HCT116 (cell line): ENCODE data around the gene SEMA5B. TPM values are rescaled to one million over a fixed set of nuclear protein-coding genes. Genes with fewer than 3 reads are reported as not detected.

Experiments used
- ATAC-seq: fragments of 200-7000 bp; cut with Tn5 transposase; 2 replicates; pipeline ENCODE4 v1.9.1; 2020; ENCODE audit warnings: mild to moderate bottlenecking, moderate library complexity
- BruUV-seq: library from RNA; stranded (reverse); fragments of 400-500 nt; replicated peaks from 2 replicates; lab custom pipeline; 2021; lab: Mats Ljungman, UMichigan
- CTCF ChIA-PET: fragments of 300-600 bp; sonication (Branson Sonifier 250); formaldehyde crosslinking; loops from one replicate; lab custom pipeline; 2021; ENCODE audit warnings: antibody characterized with exemption; lab: Charles Lee
- POLR2A ChIA-PET: fragments of 300-600, 350-600 bp; sonication (Branson Sonifier 250); formaldehyde crosslinking; loops from one replicate; lab custom pipeline; 2021; ENCODE audit warnings: antibody characterized with exemption; lab: Charles Lee
- RAD21 ChIA-PET, 2 experiments: fragments of 300-600 bp; sonication (Branson Sonifier 250); formaldehyde crosslinking; loops; one replicate each; lab custom pipeline; 2023; ENCODE audit warnings: low total read pairs in 2 of 2; ENCODE audit not compliant: uncharacterized antibody in 2 of 2, unreplicated experiment in 2 of 2, low non-redundant PET in 1 of 2; lab: Charles Lee
- DNase-seq: peaks from one replicate; pipeline ENCODE4 v3.0.0-alpha.2; 2010; ENCODE audit warnings: low read depth, low spot score
- H2AFZ ChIP-seq: fragments of 200-600 bp; shearing (Covaris generic), sonication (generic); 2 replicates; pipeline ENCODE4 v1.6.1; 2017; ENCODE audit warnings: low read depth, mixed run types, mixed read lengths, antibody characterized with exemption, low read length; ENCODE audit not compliant: poor library complexity, severe bottlenecking
- H3K27ac ChIP-seq: 2 replicates; pipeline ENCODE4 v1.5.1; 2012; ENCODE audit warnings: low read depth, low read length
- H3K27me3 ChIP-seq: fragments of 200-600 bp; sonication (generic); 2 replicates; pipeline ENCODE4 v1.6.1; 2016; ENCODE audit warnings: mixed run types, low read length, mixed read lengths; ENCODE audit not compliant: insufficient read depth
- H3K36me3 ChIP-seq, 2 experiments: fragments of 200-500 bp in 1 of 2; fragments of 200-600 bp in 1 of 2; sonication (Bioruptor generic) in 1 of 2; sonication (generic) in 1 of 2; 2 replicates each; pipeline versions ENCODE4 v1.5.1 to v1.6.1; 2014 to 2016; ENCODE audit warnings: low read length in 2 of 2, inconsistent platforms in 1 of 2, mixed read lengths in 1 of 2, mixed run types in 1 of 2; ENCODE audit not compliant: insufficient read depth in 2 of 2, control insufficient read depth in 1 of 2
- H3K4me1 ChIP-seq, 2 experiments: fragments of 200-600 bp in 1 of 2; sonication (generic) in 1 of 2; 2 replicates each; pipeline versions ENCODE4 v1.5.1 to v1.6.1; 2012 to 2017; ENCODE audit warnings: low read length in 2 of 2, inconsistent platforms in 1 of 2, mild to moderate bottlenecking in 1 of 2, mixed read lengths in 1 of 2, mixed run types in 1 of 2, moderate library complexity in 1 of 2; ENCODE audit not compliant: insufficient read depth in 2 of 2, control insufficient read depth in 1 of 2
- H3K4me2 ChIP-seq: fragments of 200-600 bp; sonication (generic); 2 replicates; pipeline ENCODE4 v1.6.1; 2017; ENCODE audit warnings: mixed run types, low read length, mixed read lengths
- H3K4me3 ChIP-seq, 2 experiments: fragments of 200-600 bp in 1 of 2; sonication (generic) in 1 of 2; replicated peaks in 1 of 2; 2 replicates each; pipeline ENCODE4 v1.5.1; 2011 to 2016; ENCODE audit warnings: low read length in 2 of 2, control low read depth in 1 of 2, low read depth in 1 of 2, mild to moderate bottlenecking in 1 of 2, mixed read lengths in 1 of 2, mixed run types in 1 of 2
- H3K79me2 ChIP-seq: fragments of 200-600 bp; sonication (generic); 2 replicates; pipeline ENCODE4 v1.6.1; 2017; ENCODE audit warnings: mild to moderate bottlenecking, mixed run types, low read length, moderate library complexity, mixed read lengths; ENCODE audit not compliant: insufficient read depth
- H3K9ac ChIP-seq: fragments of 200-600 bp; sonication (generic); 2 replicates; pipeline ENCODE4 v1.6.1; 2016; ENCODE audit warnings: low read length, mixed read lengths
- H3K9me2 ChIP-seq: fragments of 200-600 bp; sonication (generic), shearing (Covaris generic); 2 replicates; pipeline ENCODE4 v1.6.1; 2017; ENCODE audit warnings: mixed run types, mild to moderate bottlenecking, moderate library complexity; ENCODE audit not compliant: insufficient read depth
- H3K9me3 ChIP-seq, 2 experiments: fragments of 200-500 bp in 1 of 2; fragments of 200-600 bp in 1 of 2; sonication (Bioruptor generic) in 1 of 2; sonication (generic) in 1 of 2; 2 replicates each; pipeline ENCODE4 v1.6.1; 2014 to 2017; ENCODE audit warnings: low read length in 2 of 2, mixed read lengths in 2 of 2, inconsistent platforms in 1 of 2, low read depth in 1 of 2, mild to moderate bottlenecking in 1 of 2, mixed run types in 1 of 2, moderate library complexity in 1 of 2; ENCODE audit not compliant: control insufficient read depth in 1 of 2, insufficient read depth in 1 of 2
- H4K20me1 ChIP-seq: fragments of 200-600 bp; sonication (generic), shearing (Covaris generic); 2 replicates; pipeline ENCODE4 v1.6.1; 2017; ENCODE audit warnings: mixed run types, mild to moderate bottlenecking, moderate library complexity; ENCODE audit not compliant: insufficient read depth
- ATF3 ChIP-seq: IDR thresholded peaks from 2 replicates; pipeline ENCODE4 v1.6.1; 2012
- EGR1 ChIP-seq: IDR thresholded peaks from 2 replicates; pipeline ENCODE4 v1.6.1; 2012; ENCODE audit warnings: low read depth
- EZH2 ChIP-seq: fragments of 200-600 bp; sonication (generic); IDR thresholded peaks from 2 replicates; pipeline ENCODE4 v1.6.1; 2017; ENCODE audit warnings: antibody characterized with exemption, mixed run types
- EZH2phosphoT487 ChIP-seq: fragments of 200-600 bp; IDR thresholded peaks from 2 replicates; pipeline ENCODE4 v1.6.1; 2018; ENCODE audit warnings: antibody characterized with exemption, borderline replicate concordance
- FOSL1 ChIP-seq: IDR thresholded peaks from 2 replicates; pipeline ENCODE4 v1.6.1; 2012; ENCODE audit warnings: low read depth
- JUND ChIP-seq: IDR thresholded peaks from 2 replicates; pipeline ENCODE4 v1.6.1; 2012
- POLR2AphosphoS5 ChIP-seq: IDR thresholded peaks from 2 replicates; pipeline ENCODE4 v1.6.1; 2011; ENCODE audit warnings: mild to moderate bottlenecking, low read depth, low read length, moderate library complexity
- RAD21 ChIP-seq: IDR thresholded peaks from 2 replicates; pipeline ENCODE4 v1.6.1; 2012; ENCODE audit warnings: low read depth, mild to moderate bottlenecking
- REST ChIP-seq: IDR thresholded peaks from 2 replicates; pipeline ENCODE4 v1.6.1; 2012; ENCODE audit warnings: low read depth
- TCF7L2 ChIP-seq: IDR thresholded peaks from 2 replicates; pipeline ENCODE4 v1.7.0; 2011; ENCODE audit warnings: borderline replicate concordance, inconsistent platforms; ENCODE audit not compliant: insufficient read depth, insufficient read length; ENCODE audit errors: extremely low read depth
- ZNF274 ChIP-seq: fragments of 200-500 bp; sonication (Bioruptor generic); IDR thresholded peaks from 2 replicates; pipeline ENCODE4 v1.6.1; 2014; ENCODE audit warnings: mild to moderate bottlenecking, low read depth, low read length, inconsistent platforms
- intact Hi-C: fragments of 100-400 bp; cut with micrococcal nuclease; formaldehyde crosslinking; loops from 2 replicates; pipeline ENCODE4 v1.10.0; 2022
- total RNA-seq: library from RNA; stranded (reverse); gene quantifications from one replicate; pipeline ENCODE4 v1.2.1, GENCODE V29; 2021; ENCODE audit not compliant: unreplicated experiment
- TF ChIP-seq, protein P1 (sequence below): IDR thresholded peaks from 2 replicates; pipeline ENCODE4 v1.6.1; 2011; ENCODE audit warnings: mild to moderate bottlenecking, low read length, moderate library complexity; ENCODE audit not compliant: insufficient replicate concordance; ENCODE audit errors: extremely low read depth
- TF ChIP-seq, protein P2 (sequence below): IDR thresholded peaks from 2 replicates; pipeline ENCODE4 v1.6.1; 2012
- TF ChIP-seq, protein P3 (sequence below), 3 experiments: fragments of 200-600 bp in 1 of 3; sonication (generic) in 1 of 3; IDR thresholded peaks in 2 of 3; conservative IDR thresholded peaks in 1 of 3; 2 replicates each; pipeline ENCODE4 v1.5.1; 2012 to 2017; ENCODE audit warnings: low read depth in 2 of 3, low read length in 2 of 3, antibody characterized with exemption in 1 of 3, borderline replicate concordance in 1 of 3, control low read depth in 1 of 3, mild to moderate bottlenecking in 1 of 3, mixed read lengths in 1 of 3, mixed run types in 1 of 3, moderate library complexity in 1 of 3; ENCODE audit not compliant: insufficient read depth in 1 of 3

SEMA5B gene
- total RNA-seq, 1 experiment from 2014 or later = 0.15 TPM

GRCh38 chr3:122873741-122874515 lies 153.6 kb downstream of the SEMA5B start:
- ChIA-PET RAD21 (no interaction called here), CTCF (no interaction called here), POLR2A (no interaction called here)
- no peaks in the 10 kb centered on the region for H3K4me1 ChIP-seq
- TF ChIP-seq ZNF274 (no peak), FOSL1 (no peak), EZH2phosphoT487 (no peak), POLR2AphosphoS5 (no peak), EZH2 (no peak), REST (no peak), EGR1 (no peak), RAD21 (no peak), TCF7L2 (no peak), ATF3 (no peak), JUND (no peak)
- TF ChIP-seq, protein P1, sequence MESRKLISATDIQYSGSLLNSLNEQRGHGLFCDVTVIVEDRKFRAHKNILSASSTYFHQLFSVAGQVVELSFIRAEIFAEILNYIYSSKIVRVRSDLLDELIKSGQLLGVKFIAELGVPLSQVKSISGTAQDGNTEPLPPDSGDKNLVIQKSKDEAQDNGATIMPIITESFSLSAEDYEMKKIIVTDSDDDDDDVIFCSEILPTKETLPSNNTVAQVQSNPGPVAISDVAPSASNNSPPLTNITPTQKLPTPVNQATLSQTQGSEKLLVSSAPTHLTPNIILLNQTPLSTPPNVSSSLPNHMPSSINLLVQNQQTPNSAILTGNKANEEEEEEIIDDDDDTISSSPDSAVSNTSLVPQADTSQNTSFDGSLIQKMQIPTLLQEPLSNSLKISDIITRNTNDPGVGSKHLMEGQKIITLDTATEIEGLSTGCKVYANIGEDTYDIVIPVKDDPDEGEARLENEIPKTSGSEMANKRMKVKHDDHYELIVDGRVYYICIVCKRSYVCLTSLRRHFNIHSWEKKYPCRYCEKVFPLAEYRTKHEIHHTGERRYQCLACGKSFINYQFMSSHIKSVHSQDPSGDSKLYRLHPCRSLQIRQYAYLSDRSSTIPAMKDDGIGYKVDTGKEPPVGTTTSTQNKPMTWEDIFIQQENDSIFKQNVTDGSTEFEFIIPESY = no peak
- TF ChIP-seq, protein P2, sequence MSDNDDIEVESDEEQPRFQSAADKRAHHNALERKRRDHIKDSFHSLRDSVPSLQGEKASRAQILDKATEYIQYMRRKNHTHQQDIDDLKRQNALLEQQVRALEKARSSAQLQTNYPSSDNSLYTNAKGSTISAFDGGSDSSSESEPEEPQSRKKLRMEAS = no peak
- TF ChIP-seq, protein P3, sequence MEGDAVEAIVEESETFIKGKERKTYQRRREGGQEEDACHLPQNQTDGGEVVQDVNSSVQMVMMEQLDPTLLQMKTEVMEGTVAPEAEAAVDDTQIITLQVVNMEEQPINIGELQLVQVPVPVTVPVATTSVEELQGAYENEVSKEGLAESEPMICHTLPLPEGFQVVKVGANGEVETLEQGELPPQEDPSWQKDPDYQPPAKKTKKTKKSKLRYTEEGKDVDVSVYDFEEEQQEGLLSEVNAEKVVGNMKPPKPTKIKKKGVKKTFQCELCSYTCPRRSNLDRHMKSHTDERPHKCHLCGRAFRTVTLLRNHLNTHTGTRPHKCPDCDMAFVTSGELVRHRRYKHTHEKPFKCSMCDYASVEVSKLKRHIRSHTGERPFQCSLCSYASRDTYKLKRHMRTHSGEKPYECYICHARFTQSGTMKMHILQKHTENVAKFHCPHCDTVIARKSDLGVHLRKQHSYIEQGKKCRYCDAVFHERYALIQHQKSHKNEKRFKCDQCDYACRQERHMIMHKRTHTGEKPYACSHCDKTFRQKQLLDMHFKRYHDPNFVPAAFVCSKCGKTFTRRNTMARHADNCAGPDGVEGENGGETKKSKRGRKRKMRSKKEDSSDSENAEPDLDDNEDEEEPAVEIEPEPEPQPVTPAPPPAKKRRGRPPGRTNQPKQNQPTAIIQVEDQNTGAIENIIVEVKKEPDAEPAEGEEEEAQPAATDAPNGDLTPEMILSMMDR (IDR thresholded peaks at IDR 0.05 in 2 of 3, conservative IDR thresholded peaks at IDR 0.05 in 1 of 3; ENCODE audit: borderline replicate concordance in 1 of 3, insufficient read depth in 1 of 3, low read depth in 2 of 3, low read length in 2 of 3) = no peak
- H3K4me2 ChIP-seq = no peak overlapping the region
- no peak overlapping the region for H2AFZ ChIP-seq
- H3K27me3 ChIP-seq = no peaks in the 10 kb centered on the region
- H4K20me1 ChIP-seq = no peaks in the 10 kb centered on the region
- H3K36me3 ChIP-seq = no peaks in the 10 kb centered on the region
- BruUV-seq = no TSS peak
- no peaks in the 10 kb centered on the region for H3K79me2 ChIP-seq
- no peak overlapping the region for H3K9ac ChIP-seq
- intact Hi-C loops = no loop called here
- H3K4me3 ChIP-seq = no peak overlapping the region
- DNase-seq = no peak
- ATAC-seq = no peak
- H3K9me3 ChIP-seq = no peaks in the 10 kb centered on the region
- no peak overlapping the region for H3K27ac ChIP-seq
- no peaks in the 10 kb centered on the region for H3K9me2 ChIP-seq
